HEK293 (cell line): Measurements from ENCODE around the gene PDE4B.

Experiments
- CTCF ChIA-PET: fragments of 350-600 bp; formaldehyde crosslinking; extraction: SDS; loops from one replicate; lab custom pipeline; 2021; ENCODE audit warnings: antibody characterized with exemption; lab: Yijun Ruan, JAX
- POLR2A ChIA-PET: fragments of 300-600 bp; formaldehyde crosslinking; extraction: SDS; loops from one replicate; lab custom pipeline; 2020; ENCODE audit warnings: antibody characterized with exemption, inconsistent platforms; lab: Yijun Ruan, JAX
- H3K27ac ChIP-seq: fragments of 200-500 bp; sonication (Bioruptor generic); 2 replicates; pipeline ENCODE4 v1.5.1; 2014; ENCODE audit warnings: low read depth, low read length, control low read depth, inconsistent platforms; ENCODE audit errors: extremely low read depth
- H3K36me3 ChIP-seq, 2 experiments: fragments of 200-500 bp in 1 of 2; sonication (Bioruptor generic) in 1 of 2; 1 replicate in 1 of 2; 2 replicates in 1 of 2; pipeline ENCODE4 v1.5.1; 2014 to 2017; ENCODE audit warnings: inconsistent platforms in 2 of 2, low read length in 2 of 2; ENCODE audit not compliant: control insufficient read depth in 2 of 2, insufficient read depth in 1 of 2
- H3K4me1 ChIP-seq: fragments of 200-500 bp; sonication (Bioruptor generic); 2 replicates; pipeline ENCODE4 v1.5.1; 2014; ENCODE audit warnings: mild to moderate bottlenecking, low read length, inconsistent platforms; ENCODE audit not compliant: control insufficient read depth, insufficient read depth
- H3K4me3 ChIP-seq: 2 replicates; pipeline ENCODE4 v1.5.1; 2011; ENCODE audit warnings: low read depth, mild to moderate bottlenecking, control low read depth, low read length, moderate library complexity
- H3K9me3 ChIP-seq: fragments of 200-500 bp; sonication (Bioruptor generic); 2 replicates; pipeline ENCODE4 v1.5.1; 2014; ENCODE audit warnings: low read depth, low read length, inconsistent platforms; ENCODE audit not compliant: control insufficient read depth, insufficient read depth
- BCL6B ChIP-seq: fragments of 450-650 bp; formaldehyde crosslinking; IDR thresholded peaks from 2 replicates; pipeline ENCODE4 v1.5.1; 2017; ENCODE audit warnings: missing biosample characterization, missing genetic modification characterization
- FEZF1 ChIP-seq: fragments of 450-650 bp; formaldehyde crosslinking; IDR thresholded peaks from 2 replicates; pipeline ENCODE4 v1.5.1; 2016; ENCODE audit warnings: missing biosample characterization, missing genetic modification characterization
- GLIS2 ChIP-seq: fragments of 450-650 bp; formaldehyde crosslinking; IDR thresholded peaks from 2 replicates; pipeline ENCODE4 v1.5.1; 2016; ENCODE audit warnings: missing biosample characterization, missing genetic modification characterization
- IKZF3 ChIP-seq: fragments of 450-650 bp; IDR thresholded peaks from 2 replicates; pipeline ENCODE4 v1.5.0; 2018; ENCODE audit warnings: missing biosample characterization, mild to moderate bottlenecking, missing genetic modification characterization, moderate library complexity
- INSM2 ChIP-seq: fragments of 450-650 bp; formaldehyde crosslinking; IDR thresholded peaks from 2 replicates; pipeline ENCODE4 v1.5.1; 2016; ENCODE audit warnings: missing biosample characterization, missing genetic modification characterization
- PRDM2 ChIP-seq: fragments of 450-650 bp; formaldehyde crosslinking; IDR thresholded peaks from 2 replicates; pipeline ENCODE4 v1.5.1; 2016; ENCODE audit warnings: missing biosample characterization, missing genetic modification characterization, borderline replicate concordance
- SETDB1 ChIP-seq: IDR thresholded peaks from one replicate; pipeline ENCODE4 v1.6.1; 2017; ENCODE audit warnings: mild to moderate bottlenecking, low read length, moderate library complexity, mixed read lengths; ENCODE audit not compliant: insufficient read length
- ZNF10 ChIP-seq: fragments of 450-650 bp; formaldehyde crosslinking; IDR thresholded peaks from 2 replicates; pipeline ENCODE4 v1.5.1; 2017; ENCODE audit warnings: missing biosample characterization, missing genetic modification characterization
- ZNF174 ChIP-seq: fragments of 450-650 bp; formaldehyde crosslinking; IDR thresholded peaks from 2 replicates; pipeline ENCODE4 v1.5.0; 2017; ENCODE audit warnings: missing biosample characterization, mild to moderate bottlenecking, missing genetic modification characterization
- ZNF341 ChIP-seq: fragments of 450-650 bp; formaldehyde crosslinking; IDR thresholded peaks from 2 replicates; pipeline ENCODE4; 2016; ENCODE audit warnings: low read depth, missing biosample characterization, missing genetic modification characterization
- ZNF514 ChIP-seq: fragments of 450-650 bp; formaldehyde crosslinking; IDR thresholded peaks from 2 replicates; pipeline ENCODE4 v1.5.1; 2016; ENCODE audit warnings: missing biosample characterization, missing genetic modification characterization
- ZNF518A ChIP-seq: fragments of 450-650 bp; formaldehyde crosslinking; conservative IDR thresholded peaks from 2 replicates; pipeline ENCODE4 v1.5.1; 2016; ENCODE audit warnings: low read depth, missing biosample characterization, missing genetic modification characterization
- ZNF544 ChIP-seq: fragments of 450-650 bp; formaldehyde crosslinking; IDR thresholded peaks from 2 replicates; pipeline ENCODE4 v1.5.0; 2017; ENCODE audit warnings: missing biosample characterization, missing genetic modification characterization
- ZNF585B ChIP-seq: fragments of 450-650 bp; formaldehyde crosslinking; IDR thresholded peaks from 2 replicates; pipeline ENCODE4 v1.5.1; 2016; ENCODE audit warnings: missing biosample characterization, missing genetic modification characterization
- ZNF624 ChIP-seq: fragments of 450-650 bp; formaldehyde crosslinking; IDR thresholded peaks from 2 replicates; pipeline ENCODE4 v1.5.1; 2017; ENCODE audit warnings: missing biosample characterization, missing genetic modification characterization
- ZNF664 ChIP-seq: fragments of 450-650 bp; formaldehyde crosslinking; IDR thresholded peaks from 2 replicates; pipeline ENCODE4 v1.5.1; 2016; ENCODE audit warnings: missing biosample characterization, missing genetic modification characterization
- ZNF670 ChIP-seq: fragments of 450-650 bp; formaldehyde crosslinking; IDR thresholded peaks from 2 replicates; pipeline ENCODE4 v1.5.1; 2016; ENCODE audit warnings: missing biosample characterization, missing genetic modification characterization, low read depth
- ZNF76 ChIP-seq: fragments of 450-650 bp; formaldehyde crosslinking; IDR thresholded peaks from 2 replicates; pipeline ENCODE4; 2016; ENCODE audit warnings: low read depth, missing biosample characterization, missing genetic modification characterization, borderline replicate concordance
- ZNF776 ChIP-seq: fragments of 450-650 bp; formaldehyde crosslinking; IDR thresholded peaks from 2 replicates; pipeline ENCODE4 v1.5.0; 2017; ENCODE audit warnings: missing biosample characterization, missing genetic modification characterization, borderline replicate concordance
- ZNF837 ChIP-seq: fragments of 450-650 bp; formaldehyde crosslinking; IDR thresholded peaks from 2 replicates; pipeline ENCODE4 v1.5.1; 2016; ENCODE audit warnings: missing biosample characterization, missing genetic modification characterization

The PDE4B gene

GRCh38 chr1:65844821-65845534, 52.3 kb downstream of the PDE4B start (continued):
- TF ChIP-seq ZNF518A (tag by site-specific recombination) (no peak), ZNF514 (tag by site-specific recombination) (no peak), ZNF10 (no peak), BCL6B (no peak)
- TF ChIP-seq, all 188 proteins: peak for 0

GRCh38 chr1:65845535-65846060, 52.9 kb downstream of the PDE4B start:
- POLR2A ChIA-PET = no interaction called here
- H3K9me3 ChIP-seq = no peaks in the 10 kb centered on the region

More at GRCh38 chr1:65845535-65846060, 52.9 kb downstream of the PDE4B start:
- H3K36me3 ChIP-seq = no peaks in the 10 kb centered on the region
- no peak overlapping the region for H3K4me3 ChIP-seq
- TF ChIP-seq ZNF76 (tag by site-specific recombination) (no peak), ZNF624 (tag by site-specific recombination) (no peak), IKZF3 (tag by site-specific recombination) (no peak), GLIS2 (tag by site-specific recombination) (no peak), SETDB1 (no peak), PRDM2 (no peak), ZNF776 (no peak), ZNF670 (tag by site-specific recombination) (no peak), ZNF174 (tag by site-specific recombination) (no peak), ZNF341 (tag by site-specific recombination) (no peak), ZNF837 (tag by site-specific recombination) (no peak), FEZF1 (tag by site-specific recombination) (no peak), ZNF544 (no peak), ZNF664 (no peak), INSM2 (tag by site-specific recombination) (no peak), ZNF585B (tag by site-specific recombination) (no peak)
- CTCF ChIA-PET = interaction anchor here (0.6 kb wide), 1 partner anchor 178 kb away, joined by 3 read pairs; no protein-coding TSS in a partner anchor
- H3K27ac ChIP-seq = no peak overlapping the region
- no peaks in the 10 kb centered on the region for H3K4me1 ChIP-seq
